HG03558 (cell line): Measurements from ENCODE around the gene SYNPO.
A peak's percentile ranks its signal among the peaks of the same experiment; 100 is the strongest.

ENCODE experiments used
- ATAC-seq: cut with Tn5 transposase; IDR thresholded peaks from one replicate; pipeline ENCODE4 v1.9.1; 2021; ENCODE audit warnings: moderate number of reproducible peaks; ENCODE audit not compliant: unreplicated experiment; ENCODE audit errors: extremely low read depth

The SYNPO gene

GRCh38 chr5:150672884-150673275 is 32.4 kb downstream of the SYNPO start:
- ATAC-seq: no peak

- no peak for ATAC-seq
Observed at GRCh38 chr5:150674341-150674821, 33.9 kb downstream of the SYNPO start.

GRCh38 chr5:150675069-150675468 is 34.6 kb downstream of the SYNPO start:
- no peak for ATAC-seq

- ATAC-seq: no peak
Observed at GRCh38 chr5:150676578-150676977, 36.1 kb downstream of the SYNPO start.

GRCh38 chr5:150689120-150689519 is 48.7 kb downstream of the SYNPO start:
- no peak for ATAC-seq

GRCh38 chr5:150690760-150691159 is 50.3 kb downstream of the SYNPO start:
- ATAC-seq: no peak

GRCh38 chr5:150692276-150692675 is 51.8 kb downstream of the SYNPO start:
- no peak for ATAC-seq

GRCh38 chr5:150694612-150695011 is 54.2 kb downstream of the SYNPO start:
- no peak for ATAC-seq

- ATAC-seq: no peak
Observed at GRCh38 chr5:150700246-150700593, 59.8 kb downstream of the SYNPO start.

- ATAC-seq: peak; percentile 83
Observed at GRCh38 chr5:150700594-150701377, 60.3 kb downstream of the SYNPO start, which contains the start of gene RBM22. Gene RBM22, minus strand, starts transcription at chr5:150701062. Its CDS starts 77 bp downstream, at chr5:150700985.

- ATAC-seq: no peak
Observed at GRCh38 chr5:150703762-150704161, 63.3 kb downstream of the SYNPO start.

- no peak for ATAC-seq
Observed at GRCh38 chr5:150706776-150707390, 66.4 kb downstream of the SYNPO start.
